SK-N-SH (cell line): ENCODE measurements around the gene PDE4A. TPM values are rescaled to one million over a fixed set of nuclear protein-coding genes. Genes with fewer than 3 reads are reported as not detected.

Source experiments
- CHD2 ChIP-seq: fragments of 150-350 bp; IDR thresholded peaks from 2 replicates; pipeline ENCODE4 v1.6.1; 2018; ENCODE audit warnings: low read length; ENCODE audit not compliant: partially characterized antibody
- CTCF ChIP-seq: fragments of 200-600 bp; sonication (generic); IDR thresholded peaks from 2 replicates; pipeline ENCODE4 v1.6.1; 2017; ENCODE audit warnings: antibody characterized with exemption, mild to moderate bottlenecking, moderate library complexity
- EZH2phosphoT487 ChIP-seq: fragments of 200-600 bp; sonication (generic); IDR thresholded peaks from 2 replicates; pipeline ENCODE4 v1.6.1; 2017; ENCODE audit warnings: low read depth, mixed run types, mild to moderate bottlenecking, antibody characterized with exemption, moderate library complexity, borderline replicate concordance
- FOSL2 ChIP-seq: IDR thresholded peaks from 2 replicates; pipeline ENCODE4 v1.4.0; 2012; ENCODE audit warnings: low read depth, mild to moderate bottlenecking, moderate library complexity, borderline replicate concordance
- GABPA ChIP-seq: IDR thresholded peaks from 2 replicates; pipeline ENCODE4 v1.4.0; 2012; ENCODE audit warnings: low read depth, mild to moderate bottlenecking
- GATA2 ChIP-seq: sonication (generic); formaldehyde crosslinking; IDR thresholded peaks from 2 replicates; pipeline ENCODE4 v1.5.0; 2020; ENCODE audit warnings: mild to moderate bottlenecking, missing genetic modification reagents
- NFIC ChIP-seq: IDR thresholded peaks from 2 replicates; pipeline ENCODE4 v1.4.0; 2012; ENCODE audit warnings: borderline replicate concordance
- PBX3 ChIP-seq: IDR thresholded peaks from 2 replicates; pipeline ENCODE4; 2012
- POLR2AphosphoS5 ChIP-seq: IDR thresholded peaks from 2 replicates; pipeline ENCODE4 v1.6.1; 2012; ENCODE audit warnings: low read depth, low read length
- REST ChIP-seq: IDR thresholded peaks from 2 replicates; pipeline ENCODE4 v1.6.1; 2012; ENCODE audit warnings: mild to moderate bottlenecking, low read depth, low read length, moderate library complexity
- RXRA ChIP-seq: IDR thresholded peaks from 2 replicates; pipeline ENCODE4 v1.4.0; 2012; ENCODE audit warnings: low read depth, mild to moderate bottlenecking, borderline replicate concordance
- SIN3A ChIP-seq: IDR thresholded peaks from 2 replicates; pipeline ENCODE4 v1.6.1; 2012; ENCODE audit warnings: low read depth, mild to moderate bottlenecking, low read length, moderate library complexity, borderline replicate concordance
- SMC3 ChIP-seq: IDR thresholded peaks from 2 replicates; pipeline ENCODE4 v1.6.1; 2012; ENCODE audit warnings: low read depth, low read length, improper control_type of control experiment
- TAF1 ChIP-seq: IDR thresholded peaks from 2 replicates; pipeline ENCODE4 v1.6.1; 2012; ENCODE audit warnings: low read depth, mild to moderate bottlenecking, low read length, moderate library complexity, borderline replicate concordance
- TCF12 ChIP-seq: IDR thresholded peaks from 2 replicates; pipeline ENCODE4 v1.4.0; 2012
- USF2 ChIP-seq: fragments of 150-350 bp; IDR thresholded peaks from 2 replicates; pipeline ENCODE4 v1.6.1; 2017; ENCODE audit warnings: antibody characterized with exemption, low read length, low read depth, borderline replicate concordance
- ZBTB33 ChIP-seq: IDR thresholded peaks from 2 replicates; pipeline ENCODE4 v1.4.0; 2012; ENCODE audit warnings: low read depth, borderline replicate concordance
- polyA plus RNA-seq, 3 experiments: library from polyadenylated mRNA; depleted of rRNA; stranded (reverse); fragments of >200 nt; gene quantifications; 2 replicates each; pipeline ENCODE4 v1.2.3, GENCODE V29; 2012

The PDE4A gene
- polyA plus RNA-seq, 1 of the 3 experiments (the other 2 are of a cell fraction) = 2.9 TPM

- TF ChIP-seq ZBTB33 (no peak), GATA2 (CRISPR knock-in tag) (no peak), SIN3A (peak; percentile 71; the same call in 1 of the 2 replicates), POLR2AphosphoS5 (no peak), FOSL2 (peak; percentile 16; the same call in 1 of the 2 replicates), NFIC (no peak), REST (no peak), EZH2phosphoT487 (no peak), USF2 (no peak), TCF12 (no peak), SMC3 (peak; percentile 22; the same call in 1 of the 2 replicates), CTCF (peak; percentile 84), PBX3 (no peak), TAF1 (no peak; the same call in 1 of the 2 replicates), RXRA (no peak), CHD2 (peak; percentile 68), GABPA (no peak)
Measured at GRCh38 chr19:10416380-10417257, 3.7 kb upstream of the PDE4A start (continued).
